ENCODE data around the gene ALDH8A1. TPM values are rescaled to one million over a fixed set of nuclear protein-coding genes. Genes with fewer than 3 reads are reported as not detected.

ALDH8A1 gene
- total and polyA plus RNA-seq, 2 of the 8 experiments (the other 6 are each of a cell fraction or from before 2014, with no cell fraction given): 0.08 to 0.28 TPM

- TF ChIP-seq CHD7 (IDR thresholded peaks at IDR 0.05; ENCODE audit: insufficient replicate concordance, low read length) (no peak), SAP30 (IDR thresholded peaks at IDR 0.05; ENCODE audit: insufficient read depth, insufficient replicate concordance, low read length) (no peak), CTCF (IDR thresholded peaks at IDR 0.05; ENCODE audit: control extremely low read depth in 1 of 3, insufficient read depth in 1 of 3, low read depth in 1 of 3, low read length in 3 of 3) (no peak)
These were observed 47.6 kb downstream of the ALDH8A1 start (continued) for GRCh38 chr6:134902074-134902861.
